Osteocyte (in vitro differentiated cells): ENCODE measurements around the gene RBP2. TPM values are rescaled to one million over a fixed set of nuclear protein-coding genes. Genes with fewer than 3 reads are reported as not detected.

Experiments
- DNase-seq: peaks from one replicate; pipeline ENCODE4 v3.0.0; 2021; ENCODE audit warnings: mixed read lengths; ENCODE audit not compliant: unreplicated experiment; ENCODE audit errors: extremely low spot score
- H3K27ac Mint-ChIP-seq: one replicate; pipeline ENCODE4 v1.8.0; 2021; ENCODE audit warnings: mild to moderate bottlenecking, mixed read lengths; ENCODE audit not compliant: unreplicated experiment
- H3K27me3 Mint-ChIP-seq: one replicate; pipeline ENCODE4 v1.8.0; 2021; ENCODE audit warnings: mixed read lengths; ENCODE audit not compliant: unreplicated experiment
- H3K36me3 Mint-ChIP-seq: one replicate; pipeline ENCODE4 v1.8.0; 2021; ENCODE audit warnings: mixed read lengths; ENCODE audit not compliant: unreplicated experiment
- H3K4me1 Mint-ChIP-seq: one replicate; pipeline ENCODE4 v1.8.0; 2021; ENCODE audit warnings: mixed read lengths; ENCODE audit not compliant: unreplicated experiment
- H3K4me3 Mint-ChIP-seq: one replicate; pipeline ENCODE4 v1.8.0; 2021; ENCODE audit warnings: mild to moderate bottlenecking, moderate library complexity, mixed read lengths; ENCODE audit not compliant: unreplicated experiment
- H3K9me3 Mint-ChIP-seq: one replicate; pipeline ENCODE4 v1.8.0; 2021; ENCODE audit warnings: mixed read lengths; ENCODE audit not compliant: unreplicated experiment
- CTCF ChIP-seq: fragments of 200-600 bp; sonication (generic); IDR thresholded peaks from 2 replicates; pipeline ENCODE4 v1.5.0; 2021; ENCODE audit warnings: antibody characterized with exemption, mild to moderate bottlenecking, moderate library complexity
- total RNA-seq: library from RNA; stranded (reverse); gene quantifications from 2 replicates; pipeline ENCODE4 v1.2.1, GENCODE V29; 2021

The RBP2 gene
- total RNA-seq, 1 donor from 2014 or later = not detected

- no peak for TF ChIP-seq CTCF
- peaks cover 1% of the 10 kb centered on the region for H3K36me3 Mint-ChIP-seq
Observed at GRCh38 chr3:139499536-139499935, 23.2 kb upstream of the RBP2 start.

GRCh38 chr3:139493826-139494385 is 17.6 kb upstream of the RBP2 start:
- H3K4me3 Mint-ChIP-seq = no peak overlapping the region
- no peak for DNase-seq
- H3K27ac Mint-ChIP-seq = no peak overlapping the region
- no peak for TF ChIP-seq CTCF
- no peaks in the 10 kb centered on the region for H3K4me1 Mint-ChIP-seq
- peaks cover 26% of the 10 kb centered on the region for H3K27me3 Mint-ChIP-seq
- H3K36me3 Mint-ChIP-seq = peaks cover 1% of the 10 kb centered on the region
- H3K9me3 Mint-ChIP-seq = peaks cover 24% of the 10 kb centered on the region

More at GRCh38 chr3:139499536-139499935, 23.2 kb upstream of the RBP2 start:
- Mint-ChIP-seq H3K27me3 (peaks cover 36% of the 10 kb centered on the region), H3K4me1 (no peaks in the 10 kb centered on the region), H3K27ac (no peak overlapping the region), H3K4me3 (no peak overlapping the region), H3K9me3 (peaks cover 12% of the 10 kb centered on the region)
- no peak for DNase-seq

- no peaks in the 10 kb centered on the region for H3K4me1 Mint-ChIP-seq
- H3K27ac Mint-ChIP-seq = no peak overlapping the region
- no peak for DNase-seq
- H3K27me3 Mint-ChIP-seq = peaks cover 27% of the 10 kb centered on the region
- H3K36me3 Mint-ChIP-seq = peaks cover 1% of the 10 kb centered on the region
- TF ChIP-seq CTCF = no peak
- no peak overlapping the region for H3K4me3 Mint-ChIP-seq
- H3K9me3 Mint-ChIP-seq = peaks cover 36% of the 10 kb centered on the region
Observed at GRCh38 chr3:139491966-139492365, 15.7 kb upstream of the RBP2 start.

GRCh38 chr3:139491027-139491700 is 14.8 kb upstream of the RBP2 start:
- Mint-ChIP-seq H3K9me3 (peaks cover 34% of the 10 kb centered on the region), H3K36me3 (peaks cover under 1% of the 10 kb centered on the region), H3K4me1 (no peaks in the 10 kb centered on the region), H3K27me3 (peaks cover 27% of the 10 kb centered on the region), H3K27ac (no peak overlapping the region), H3K4me3 (no peak overlapping the region)
- DNase-seq = no peak
- no peak for TF ChIP-seq CTCF

- peaks cover 1% of the 10 kb centered on the region for H3K36me3 Mint-ChIP-seq
- peaks cover 11% of the 10 kb centered on the region for H3K4me1 Mint-ChIP-seq
- DNase-seq = no peak
- no peak overlapping the region for H3K4me3 Mint-ChIP-seq
- peaks cover 12% of the 10 kb centered on the region for H3K9me3 Mint-ChIP-seq
- peaks cover 32% of the 10 kb centered on the region for H3K27me3 Mint-ChIP-seq
- no peak overlapping the region for H3K27ac Mint-ChIP-seq
- no peak for TF ChIP-seq CTCF
Observed at GRCh38 chr3:139482206-139482605, 5.9 kb upstream of the RBP2 start.
